Measurements from ENCODE around the gene CAMTA1.

- TF ChIP-seq REST (IDR thresholded peaks at IDR 0.05) (no peak), SP1 (IDR thresholded peaks at IDR 0.05) (no peak), CTCF (IDR thresholded peaks at IDR 0.05; ENCODE audit: low read depth, low read length, missing input control) (no peak), HNF4A (conservative IDR thresholded peaks at IDR 0.05) (no peak)
These were observed 180.1 kb downstream of the CAMTA1 start for GRCh38 chr1:6965083-6965934.

Measured in liver (tissue), 3 donors.